ENCODE data around the gene RPS6KA4.

The RPS6KA4 gene

DNA sequence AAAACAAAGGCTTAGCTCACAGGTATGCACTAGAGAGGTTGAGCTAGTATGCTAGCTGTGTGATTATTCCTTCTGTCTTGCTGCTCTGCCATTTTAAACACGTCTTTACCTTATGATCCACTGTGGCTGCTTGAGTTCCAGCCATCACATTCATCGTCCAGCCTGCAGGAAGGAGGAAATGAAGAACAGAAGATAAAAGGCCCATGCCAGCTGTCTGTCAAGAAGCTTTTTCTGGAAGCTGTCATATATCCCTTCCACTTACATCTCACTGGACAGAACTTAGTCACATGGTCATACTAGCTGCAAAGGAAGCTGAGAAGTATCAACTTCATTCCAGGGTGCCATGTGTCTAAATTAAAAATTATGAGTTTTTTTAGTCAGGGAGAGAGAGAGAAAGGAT, 31.6 kb upstream of the RPS6KA4 start:
- no peak for DNase-seq (ENCODE audit: low spot score)

- DNase-seq (ENCODE audit: low spot score): no peak
Measured at GRCh38 chr11:64327993-64328392, 31.0 kb upstream of the RPS6KA4 start.

- DNase-seq (ENCODE audit: low spot score): no peak
Measured at GRCh38 chr11:64330888-64331287, 28.1 kb upstream of the RPS6KA4 start.

DNA sequence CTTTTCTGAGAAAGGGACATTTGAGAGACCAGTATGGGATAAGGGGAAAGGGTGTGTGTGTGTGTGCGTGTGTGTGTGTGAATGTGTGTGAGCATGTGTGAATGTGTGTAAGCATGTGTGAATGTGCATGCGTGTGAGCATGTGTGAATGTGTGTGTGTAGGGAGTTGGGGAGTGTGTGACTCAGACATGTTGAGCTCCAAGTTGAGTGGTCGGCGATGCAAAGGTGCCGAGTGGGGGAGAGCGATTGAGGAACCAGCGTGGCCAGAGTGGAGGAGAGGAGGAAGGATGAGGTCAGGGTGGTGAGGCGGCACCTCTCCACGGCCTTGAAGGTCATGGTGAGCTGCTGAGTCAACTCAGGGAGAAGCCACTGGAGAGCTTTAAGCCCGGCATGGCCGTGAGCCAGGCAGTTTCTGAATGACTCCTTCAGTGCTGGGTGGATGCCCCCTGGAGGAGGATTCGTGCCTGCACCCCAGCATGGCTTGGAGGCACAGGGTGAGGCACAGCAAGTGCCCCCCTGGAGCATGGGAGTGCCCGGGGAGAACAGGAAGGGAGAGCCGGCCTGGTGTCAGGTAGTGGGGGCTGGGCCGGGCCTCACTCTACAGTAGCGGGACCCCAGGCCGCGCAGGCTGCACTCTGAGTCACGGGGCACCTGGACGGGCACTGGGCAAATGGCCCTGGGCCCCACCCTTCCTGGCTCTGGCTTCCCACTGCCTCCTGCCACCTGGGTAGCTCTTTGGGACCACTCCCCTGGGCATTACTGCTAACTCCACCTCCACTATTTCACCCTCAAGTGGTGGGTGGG, 27.2 kb upstream of the RPS6KA4 start:
- no peak for DNase-seq (ENCODE audit: low spot score)

- DNase-seq (ENCODE audit: low spot score): no peak
Measured at GRCh38 chr11:64333556-64333955, 25.4 kb upstream of the RPS6KA4 start.

- no peak for DNase-seq (ENCODE audit: low spot score)
Measured at GRCh38 chr11:64334764-64335735, 23.9 kb upstream of the RPS6KA4 start.

- no peak for DNase-seq (ENCODE audit: low spot score)
Measured at GRCh38 chr11:64337538-64338249, 21.3 kb upstream of the RPS6KA4 start.

DNA sequence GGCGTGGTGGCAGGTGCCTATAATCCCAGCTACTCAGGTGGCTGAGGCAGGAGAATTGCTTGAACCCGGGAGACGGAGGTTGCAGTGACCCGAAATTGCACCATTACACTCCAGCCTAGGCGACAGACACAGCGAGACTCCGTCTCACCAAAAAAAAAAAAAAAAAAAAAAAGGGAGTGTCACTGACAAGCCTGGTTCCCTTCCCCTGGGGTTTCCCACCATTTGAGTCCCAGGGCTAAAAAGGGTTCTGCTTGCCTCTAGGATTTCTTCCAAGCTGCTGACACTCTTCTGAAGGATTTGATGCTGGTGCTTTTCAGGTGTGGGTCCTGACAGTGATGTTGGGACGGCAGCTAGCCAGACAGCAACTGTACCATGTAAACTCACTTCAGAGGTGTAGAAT, 20.2 kb upstream of the RPS6KA4 start:
- no peak for DNase-seq (ENCODE audit: low spot score)

GRCh38 chr11:64339286-64339685, 19.7 kb upstream of the RPS6KA4 start:
- DNase-seq (ENCODE audit: low spot score): no peak

- DNase-seq (ENCODE audit: low spot score): no peak
Measured at GRCh38 chr11:64339754-64340408, 19.1 kb upstream of the RPS6KA4 start, which contains the start of gene CCDC88B. CCDC88B (plus strand) TSS chr11:64340204; CDS start chr11:64340267, 63 bp downstream.

DNA sequence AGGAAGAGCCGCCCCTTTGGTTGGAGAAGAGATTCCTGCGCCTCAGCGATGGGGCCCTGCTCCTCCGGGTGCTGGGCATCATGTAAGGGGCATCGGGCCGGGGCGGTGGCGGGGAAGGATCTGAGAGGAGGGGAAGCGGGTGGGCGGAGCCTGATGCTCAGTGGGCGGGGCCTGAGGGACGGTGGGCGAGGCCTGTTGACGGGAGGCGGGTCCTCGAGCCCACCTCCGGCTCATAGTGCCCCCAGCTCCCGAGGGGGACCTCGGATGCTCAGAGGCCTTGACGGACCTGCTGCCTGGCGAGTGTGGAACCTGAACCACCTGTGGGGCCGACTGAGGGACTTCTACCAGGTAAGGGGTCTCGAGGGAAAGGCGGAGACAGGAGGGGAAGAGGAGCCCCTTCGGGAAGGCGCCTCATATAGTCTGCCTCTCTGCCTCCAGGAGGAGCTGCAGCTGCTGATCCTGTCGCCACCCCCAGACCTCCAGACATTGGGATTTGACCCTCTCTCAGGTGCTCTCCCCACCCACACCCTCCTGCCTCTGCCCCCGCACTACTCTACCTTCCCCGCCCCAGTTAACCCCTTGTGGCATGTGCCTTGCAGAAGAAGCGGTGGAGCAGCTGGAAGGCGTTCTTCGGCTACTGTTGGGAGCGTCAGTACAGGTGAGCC, 18.2 kb upstream of the RPS6KA4 start:
- peak; percentile 91 for DNase-seq (ENCODE audit: low spot score)

GRCh38 chr11:64341429-64341828, 17.5 kb upstream of the RPS6KA4 start:
- DNase-seq (ENCODE audit: low spot score): no peak

DNA sequence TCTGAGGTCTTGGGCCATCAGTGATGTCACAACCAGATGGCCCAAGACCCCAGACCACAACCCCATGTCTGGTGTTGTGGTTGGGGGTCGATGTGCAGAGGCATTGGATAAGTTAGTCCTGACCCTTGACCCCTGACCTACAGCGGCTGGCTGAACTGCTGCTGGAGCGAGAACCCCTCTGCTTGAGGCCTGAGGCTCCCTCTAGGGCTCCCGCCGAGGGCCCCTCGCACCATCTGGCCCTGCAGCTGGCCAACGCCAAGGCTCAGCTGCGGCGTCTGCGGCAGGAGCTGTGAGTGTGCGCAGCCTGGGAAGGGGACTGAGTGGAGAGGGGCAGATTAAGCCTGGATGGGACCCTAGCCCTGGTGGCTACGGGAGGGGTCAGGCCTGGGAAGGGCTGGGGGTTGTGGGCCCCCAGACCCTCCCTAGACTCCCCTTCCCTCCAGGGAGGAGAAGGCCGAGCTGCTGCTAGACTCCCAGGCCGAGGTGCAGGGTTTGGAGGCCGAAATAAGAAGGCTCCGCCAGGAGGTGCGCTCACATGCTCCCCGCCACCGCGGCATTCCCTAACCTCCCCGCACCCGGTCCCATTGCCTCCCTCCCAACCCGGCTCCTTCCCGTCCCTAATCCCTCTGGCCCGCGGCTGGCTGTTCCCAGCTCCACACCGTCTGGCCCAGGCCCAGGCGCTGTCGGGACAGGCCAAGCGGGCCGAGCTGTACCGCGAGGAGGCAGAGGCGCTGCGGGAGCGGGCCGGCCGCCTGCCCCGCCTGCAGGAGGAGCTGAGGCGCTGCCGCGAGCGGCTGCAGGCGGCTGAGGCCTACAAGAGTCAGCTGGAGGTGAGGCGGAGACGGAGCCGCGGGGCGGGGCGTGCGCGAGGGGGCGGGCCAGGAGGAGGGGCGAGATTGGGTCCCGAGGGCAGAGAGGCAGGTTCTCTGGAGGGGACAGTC, 16.8 kb upstream of the RPS6KA4 start:
- peak; percentile 94 for DNase-seq (ENCODE audit: low spot score)

- DNase-seq (ENCODE audit: low spot score): no peak
Measured at GRCh38 chr11:64342869-64343745, 15.9 kb upstream of the RPS6KA4 start.

DNA sequence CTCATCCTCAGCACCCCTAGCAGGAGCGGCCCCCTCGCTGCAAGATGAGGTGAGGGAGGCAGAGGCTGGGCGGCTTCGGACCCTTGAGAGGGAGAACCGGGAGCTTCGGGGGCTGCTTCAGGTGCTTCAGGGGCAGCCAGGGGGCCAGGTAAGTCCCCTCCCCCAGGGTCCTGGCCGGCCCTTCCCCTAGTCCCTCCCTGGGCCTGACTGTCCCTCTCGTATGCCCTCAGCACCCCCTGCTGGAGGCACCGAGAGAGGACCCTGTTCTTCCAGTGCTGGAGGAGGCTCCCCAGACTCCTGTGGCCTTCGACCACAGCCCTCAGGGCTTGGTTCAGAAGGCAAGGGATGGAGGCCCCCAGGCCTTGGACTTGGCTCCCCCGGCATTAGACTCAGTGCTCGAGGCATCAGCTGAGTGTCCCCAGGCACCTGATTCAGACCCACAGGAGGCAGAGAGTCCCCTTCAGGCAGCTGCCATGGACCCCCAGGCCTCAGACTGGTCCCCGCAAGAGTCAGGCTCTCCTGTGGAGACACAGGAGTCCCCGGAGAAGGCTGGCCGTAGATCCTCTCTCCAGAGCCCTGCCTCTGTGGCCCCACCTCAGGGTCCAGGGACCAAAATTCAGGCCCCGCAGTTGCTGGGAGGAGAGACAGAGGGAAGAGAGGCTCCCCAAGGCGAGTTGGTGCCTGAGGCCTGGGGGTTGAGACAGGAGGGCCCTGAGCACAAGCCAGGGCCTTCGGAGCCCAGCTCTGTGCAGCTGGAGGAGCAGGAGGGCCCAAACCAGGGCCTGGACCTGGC, 15.0 kb upstream of the RPS6KA4 start:
- DNase-seq (ENCODE audit: low spot score): no peak

DNA sequence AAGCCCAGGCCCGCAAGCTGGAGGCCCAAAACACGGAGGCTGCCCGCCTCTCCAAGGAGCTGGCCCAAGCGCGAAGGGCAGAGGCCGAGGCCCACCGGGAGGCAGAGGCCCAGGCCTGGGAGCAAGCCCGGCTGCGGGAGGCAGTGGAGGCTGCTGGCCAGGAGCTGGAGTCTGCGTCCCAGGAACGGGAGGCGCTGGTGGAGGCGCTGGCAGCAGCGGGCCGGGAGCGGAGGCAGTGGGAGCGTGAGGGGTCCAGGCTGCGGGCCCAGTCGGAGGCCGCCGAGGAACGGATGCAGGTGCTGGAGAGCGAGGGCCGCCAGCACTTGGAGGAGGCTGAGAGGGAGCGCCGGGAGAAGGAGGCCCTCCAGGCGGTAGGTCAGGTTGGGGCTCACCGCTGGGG, 14.2 kb upstream of the RPS6KA4 start:
- DNase-seq (ENCODE audit: low spot score): no peak

DNA sequence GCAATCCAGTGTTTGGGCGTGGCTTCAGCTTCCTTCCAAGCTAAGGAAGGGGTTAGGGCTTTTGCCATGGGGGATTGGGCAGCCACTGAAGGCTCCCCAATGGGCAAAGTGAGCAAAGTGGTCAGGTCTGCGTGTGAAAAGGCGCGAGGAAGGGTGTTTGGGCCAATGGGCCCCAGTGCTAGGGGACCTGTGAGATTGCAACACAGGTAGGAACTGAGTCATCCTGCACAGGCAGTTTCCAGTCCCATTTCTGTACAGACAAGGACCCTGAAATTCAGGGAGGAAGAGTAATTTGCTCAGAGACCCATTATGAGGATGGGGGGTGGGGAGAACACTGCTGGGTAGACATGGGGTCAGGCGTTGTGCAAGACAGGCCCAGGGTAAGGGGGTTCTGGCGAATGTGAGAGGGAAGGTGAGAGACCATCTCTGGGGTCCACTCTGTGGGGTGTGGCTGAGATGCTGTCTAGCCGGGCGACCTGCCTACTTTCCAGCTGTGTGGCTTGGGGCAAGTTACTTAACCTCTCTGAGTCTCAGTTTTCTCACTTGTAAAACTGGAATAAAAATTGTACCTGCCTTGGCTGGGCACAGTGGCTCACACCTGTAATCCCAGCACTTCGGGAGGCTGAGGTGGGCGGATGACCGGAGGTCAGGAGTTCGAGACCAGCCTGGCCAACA, 11.6 kb upstream of the RPS6KA4 start:
- no peak for DNase-seq (ENCODE audit: low spot score)
